Mesenchymal stem cell (in vitro differentiated cells and primary cell): ENCODE data around the gene ABCB9.

Experiments
- DNase-seq: peaks from one replicate; pipeline ENCODE4 v3.0.0-alpha.2; 2013
- H2AFZ ChIP-seq: one replicate; pipeline ENCODE4 v1.6.1; 2013; ENCODE audit warnings: low read depth, mild to moderate bottlenecking, control low read depth, inconsistent platforms, low read length, moderate library complexity
- H2AK5ac ChIP-seq: 2 replicates; pipeline ENCODE4 v1.6.1; 2013; ENCODE audit warnings: low read length, moderate library complexity, mild to moderate bottlenecking, inconsistent platforms; ENCODE audit not compliant: severe bottlenecking
- H2BK120ac ChIP-seq: one replicate; pipeline ENCODE4 v1.6.1; 2013; ENCODE audit warnings: low read depth, mild to moderate bottlenecking, inconsistent platforms, low read length, moderate library complexity
- H2BK12ac ChIP-seq, 2 experiments: one replicate each; pipeline ENCODE4 v1.6.1; 2013; ENCODE audit warnings: inconsistent platforms in 2 of 2, low read length in 2 of 2, mild to moderate bottlenecking in 2 of 2, moderate library complexity in 2 of 2, control low read depth in 1 of 2
- H2BK15ac ChIP-seq: one replicate; pipeline ENCODE4 v1.6.1; 2013; ENCODE audit warnings: mild to moderate bottlenecking, low read depth, inconsistent platforms; ENCODE audit not compliant: poor library complexity, severe bottlenecking
- H2BK5ac ChIP-seq: 2 replicates; pipeline ENCODE4 v1.6.1; 2013; ENCODE audit warnings: low read depth, mild to moderate bottlenecking, low read length, control low read depth, inconsistent platforms; ENCODE audit not compliant: poor library complexity, severe bottlenecking
- H3K14ac ChIP-seq, 2 experiments: one replicate each; pipeline ENCODE4 v1.6.1; 2013; ENCODE audit warnings: inconsistent platforms in 2 of 2, low read length in 2 of 2, control low read depth in 1 of 2, mild to moderate bottlenecking in 1 of 2, moderate library complexity in 1 of 2
- H3K18ac ChIP-seq, 2 experiments: one replicate each; pipeline ENCODE4 v1.6.1; 2013; ENCODE audit warnings: inconsistent platforms in 2 of 2, low read length in 2 of 2, control low read depth in 1 of 2, low read depth in 1 of 2, mild to moderate bottlenecking in 1 of 2
- H3K23ac ChIP-seq, 2 experiments: one replicate each; pipeline ENCODE4 v1.6.1; 2013; ENCODE audit warnings: inconsistent platforms in 2 of 2, low read length in 2 of 2, mild to moderate bottlenecking in 2 of 2, moderate library complexity in 2 of 2, control low read depth in 1 of 2
- H3K27ac ChIP-seq: 2 replicates; pipeline ENCODE4 v1.5.1; 2013; ENCODE audit warnings: mild to moderate bottlenecking, moderate library complexity, low read length, control low read depth, inconsistent platforms; ENCODE audit not compliant: poor library complexity, severe bottlenecking
- H3K27me3 ChIP-seq, 2 experiments: 2 replicates each; pipeline versions ENCODE4 v1.6.1 to v1.7.0; 2013; ENCODE audit warnings: low read length in 2 of 2, mild to moderate bottlenecking in 2 of 2, moderate library complexity in 2 of 2, control low read depth in 1 of 2, inconsistent platforms in 1 of 2; ENCODE audit not compliant: control insufficient read depth in 1 of 2, insufficient read depth in 1 of 2
- H3K36me3 ChIP-seq, 2 experiments: 2 replicates each; pipeline versions ENCODE4 v1.6.1 to v1.7.0; 2013; ENCODE audit warnings: low read length in 2 of 2, control low read depth in 1 of 2, inconsistent platforms in 1 of 2, low read depth in 1 of 2, mild to moderate bottlenecking in 1 of 2; ENCODE audit not compliant: insufficient read depth in 2 of 2, control insufficient read depth in 1 of 2
- H3K4ac ChIP-seq, 2 experiments: one replicate each; pipeline ENCODE4 v1.6.1; 2013; ENCODE audit warnings: inconsistent platforms in 2 of 2, low read length in 2 of 2, mild to moderate bottlenecking in 2 of 2, moderate library complexity in 2 of 2, control low read depth in 1 of 2, low read depth in 1 of 2
- H3K4me1 ChIP-seq: 2 replicates; pipeline ENCODE4 v1.6.1; 2013; ENCODE audit warnings: low read depth, low read length, control low read depth; ENCODE audit not compliant: control insufficient read depth, insufficient read depth
- H3K4me2 ChIP-seq: 2 replicates; pipeline ENCODE4 v1.6.1; 2013; ENCODE audit warnings: low read length, mild to moderate bottlenecking, inconsistent platforms; ENCODE audit not compliant: poor library complexity, severe bottlenecking
- H3K4me3 ChIP-seq, 2 experiments: 2 replicates each; pipeline versions ENCODE4 v1.5.1 to v1.7.0; 2013; ENCODE audit warnings: low read length in 2 of 2, mild to moderate bottlenecking in 2 of 2, control low read depth in 1 of 2, low read depth in 1 of 2; ENCODE audit not compliant: insufficient read depth in 1 of 2
- H3K79me1 ChIP-seq: replicated peaks from 2 replicates; pipeline ENCODE4 v1.6.1; 2013; ENCODE audit warnings: mild to moderate bottlenecking, control low read depth, low read length, inconsistent platforms; ENCODE audit not compliant: poor library complexity, severe bottlenecking
- H3K9ac ChIP-seq: 2 replicates; pipeline ENCODE4 v1.7.0; 2013; ENCODE audit warnings: mild to moderate bottlenecking, low read length, moderate library complexity
- H3K9me3 ChIP-seq: 2 replicates; pipeline ENCODE4 v1.7.0; 2013; ENCODE audit warnings: mild to moderate bottlenecking, low read length; ENCODE audit not compliant: control insufficient read depth
- H4K8ac ChIP-seq: one replicate; pipeline ENCODE4 v1.6.1; 2013; ENCODE audit warnings: inconsistent platforms, mild to moderate bottlenecking, low read length, moderate library complexity
- H4K91ac ChIP-seq: one replicate; pipeline ENCODE4 v1.6.1; 2013; ENCODE audit warnings: mild to moderate bottlenecking, low read length, inconsistent platforms
- WGBS: methylation state at CpG from one replicate; pipeline ENCODE4 v1.1.7; 2013; ENCODE audit warnings: mixed read lengths; 5-methylcytosine and 5-hydroxymethylcytosine counted together

Gene ABCB9

DNA sequence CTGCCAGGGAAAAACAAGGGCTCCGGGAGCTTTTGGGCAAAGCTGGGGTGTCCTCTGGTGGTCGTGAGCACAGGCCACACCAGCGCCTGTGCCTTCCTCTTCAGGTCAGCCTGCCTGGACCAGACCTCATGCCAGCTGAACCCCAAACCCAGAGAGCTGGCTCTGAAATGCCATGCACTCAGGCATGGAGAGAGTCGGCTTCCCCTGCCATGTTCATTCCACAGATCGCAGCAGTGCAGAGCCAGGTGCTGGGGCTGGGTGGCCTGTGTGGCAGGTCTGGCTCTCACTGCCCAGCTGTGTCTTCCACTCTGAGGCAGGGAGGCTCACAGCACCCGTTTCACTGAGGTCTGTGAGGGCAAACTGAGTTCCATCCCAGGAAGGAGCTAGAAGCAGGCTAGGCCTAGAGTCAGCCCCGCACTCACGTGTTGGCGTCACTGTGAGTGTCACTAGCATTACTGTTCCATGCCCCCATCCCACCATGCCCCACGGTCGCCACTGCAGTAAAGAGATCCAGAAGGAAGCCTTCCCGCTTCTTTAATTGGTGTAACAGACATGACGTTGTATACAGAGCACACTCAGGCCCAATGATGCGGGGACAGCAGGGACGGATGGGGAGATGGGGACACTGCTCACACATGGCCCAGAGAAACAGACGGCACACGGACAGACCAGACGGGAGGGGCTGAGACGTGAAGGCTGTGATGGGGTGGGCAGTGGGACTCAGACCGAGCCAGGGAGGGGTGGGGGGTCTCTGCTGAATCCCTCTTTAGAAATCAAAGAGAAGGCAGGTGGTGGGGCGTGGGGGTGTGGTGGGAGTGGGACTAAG is 16.9 kb upstream of the ABCB9 start:
- Histone ChIP-seq H3K23ac (no peak overlapping the region), H3K4me3 (peak overlapping the region in 1 of 2 experiments; percentile 98), H3K79me1 (peaks cover 19% of the 10 kb centered on the region), H2AK5ac (no peak overlapping the region), H3K4me1 (peaks cover 54% of the 10 kb centered on the region), H4K8ac (peak overlapping the region; percentile 9), H3K9me3 (no peaks in the 10 kb centered on the region), H2BK15ac (no peak overlapping the region), H2AFZ (no peak overlapping the region), H3K36me3 (peaks cover 35 to 69% of the 10 kb centered on the region in 2 experiments), H3K27me3 (no peaks in the 10 kb centered on the region), H3K9ac (peak overlapping the region; percentile 92), H2BK120ac (no peak overlapping the region), H3K27ac (no peak overlapping the region), H4K91ac (no peak overlapping the region), H2BK12ac (no peak overlapping the region), H3K18ac (no peak overlapping the region), H3K4me2 (no peak overlapping the region), H3K14ac (no peak overlapping the region), H2BK5ac (no peak overlapping the region), H3K4ac (no peak overlapping the region)
- no peak for DNase-seq
- WGBS, result 91% methylated on average over 21 of the region's 21 CpGs

DNA sequence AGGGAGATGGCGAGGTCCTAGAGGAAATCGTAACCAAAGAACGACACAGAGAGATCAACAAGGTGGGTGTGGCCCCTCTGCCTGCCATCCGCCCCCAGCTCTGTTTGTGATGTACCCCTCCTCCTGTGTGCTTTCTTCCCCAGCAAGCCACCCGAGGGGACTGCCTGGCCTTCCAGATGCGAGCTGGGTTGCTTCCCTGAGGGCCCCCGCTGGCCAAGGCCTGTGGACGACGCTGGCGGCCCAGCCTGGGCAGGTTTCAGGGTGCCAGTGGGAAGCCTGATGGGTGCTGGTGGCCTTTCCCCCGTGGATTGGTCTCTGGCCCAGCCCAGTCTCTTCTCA is 16.2 kb upstream of the ABCB9 start:
- H2BK120ac ChIP-seq, result no peak overlapping the region
- 87% methylated on average over 10 of the region's 11 CpGs for WGBS

GRCh38 chr12:122981587-122982476 is 15.6 kb upstream of the ABCB9 start:
- H3K9me3 ChIP-seq, result no peaks in the 10 kb centered on the region
- no peak overlapping the region for H2BK120ac ChIP-seq
- peaks cover 29 to 69% of the 10 kb centered on the region in 2 experiments for H3K36me3 ChIP-seq
- H3K27ac ChIP-seq, result no peak overlapping the region
- no peak overlapping the region for H3K4ac ChIP-seq
- H3K18ac ChIP-seq, result peak overlapping the region in 1 of 2 experiments; percentile 88
- peak overlapping the region; percentile 92 for H3K9ac ChIP-seq
- 91% methylated on average over 22 of the region's 25 CpGs for WGBS
- H3K4me1 ChIP-seq, result peaks cover 58% of the 10 kb centered on the region
- no peak overlapping the region for H2BK15ac ChIP-seq
- no peak overlapping the region for H2AFZ ChIP-seq
- H2BK5ac ChIP-seq, result no peak overlapping the region
- no peak overlapping the region for H2AK5ac ChIP-seq
- H4K91ac ChIP-seq, result no peak overlapping the region
- H3K4me3 ChIP-seq, result peak overlapping the region; percentile 84 to 98
- H4K8ac ChIP-seq, result no peak overlapping the region
- peak overlapping the region in 1 of 2 experiments; percentile 12 for H3K14ac ChIP-seq
- peak overlapping the region in 1 of 2 experiments; percentile 81 for H3K23ac ChIP-seq
- peaks cover 33% of the 10 kb centered on the region for H3K79me1 ChIP-seq
- H3K4me2 ChIP-seq, result peak overlapping the region; percentile 81
- no peaks in the 10 kb centered on the region for H3K27me3 ChIP-seq
- no peak for DNase-seq
- H2BK12ac ChIP-seq, result no peak overlapping the region

More for the DNA sequence above, 16.2 kb upstream of the ABCB9 start:
- peak overlapping the region in 1 of 2 experiments; percentile 98 for H3K4me3 ChIP-seq
- H3K4ac ChIP-seq, result no peak overlapping the region
- no peak overlapping the region for H3K23ac ChIP-seq
- no peak for DNase-seq
- peak overlapping the region; percentile 81 for H3K4me2 ChIP-seq
- H3K27ac ChIP-seq, result no peak overlapping the region
- peak overlapping the region in 1 of 2 experiments; percentile 24 for H2BK12ac ChIP-seq
- no peak overlapping the region for H2BK15ac ChIP-seq
- peaks cover 32 to 69% of the 10 kb centered on the region in 2 experiments for H3K36me3 ChIP-seq
- no peak overlapping the region for H3K18ac ChIP-seq
- peak overlapping the region; percentile 19 for H4K8ac ChIP-seq
- no peaks in the 10 kb centered on the region for H3K9me3 ChIP-seq
- H2BK5ac ChIP-seq, result no peak overlapping the region
- H3K79me1 ChIP-seq, result peaks cover 27% of the 10 kb centered on the region
- H2AFZ ChIP-seq, result no peak overlapping the region
- peak overlapping the region; percentile 92 for H3K9ac ChIP-seq
- no peak overlapping the region for H2AK5ac ChIP-seq
- H3K4me1 ChIP-seq, result peaks cover 54% of the 10 kb centered on the region
- H3K27me3 ChIP-seq, result no peaks in the 10 kb centered on the region
- H4K91ac ChIP-seq, result no peak overlapping the region
- H3K14ac ChIP-seq, result no peak overlapping the region

- Histone ChIP-seq H2BK12ac (peak overlapping the region in 1 of 2 experiments; percentile 68), H2AFZ (peak overlapping the region; percentile 44), H4K91ac (peak overlapping the region; percentile 34), H3K18ac (peak overlapping the region; percentile 63 to 88), H3K36me3 (peaks cover 28 to 66% of the 10 kb centered on the region in 2 experiments), H3K27ac (peak overlapping the region; percentile 65), H3K23ac (no peak overlapping the region), H3K4me1 (peaks cover 66% of the 10 kb centered on the region), H2BK5ac (no peak overlapping the region), H3K4me3 (peak overlapping the region; percentile 84 to 98), H3K9me3 (no peaks in the 10 kb centered on the region), H3K9ac (peak overlapping the region; percentile 92), H3K27me3 (no peaks in the 10 kb centered on the region), H3K79me1 (peaks cover 40% of the 10 kb centered on the region), H4K8ac (peak overlapping the region; percentile 79), H3K14ac (peak overlapping the region; percentile 69 to 84), H3K4ac (peak overlapping the region; percentile 17 to 91), H2BK120ac (peak overlapping the region; percentile 94), H3K4me2 (peak overlapping the region; percentile 81), H2AK5ac (no peak overlapping the region), H2BK15ac (peak overlapping the region; percentile 45)
- WGBS, result 2% methylated on average over 40 of the region's 40 CpGs
- DNase-seq, result peak; percentile 64
Observed at GRCh38 chr12:122981036-122981471, 14.8 kb upstream of the ABCB9 start.
